Dendritic cell treated with granulocyte-macrophage colony-stimulating factor and Interleukin-4, amounts not matched to agents 40 ng/mL and 50 ng/mL, for 4 days (primary cell): ENCODE data around the gene MAPKAP1.
A peak's percentile ranks its signal among the peaks of the same experiment; 100 is the strongest.

Experiments used
- H3K27ac Mint-ChIP-seq: one replicate; pipeline ENCODE4 v1.8.0; 2022; ENCODE audit warnings: mild to moderate bottlenecking, mixed read lengths
- H3K27me3 Mint-ChIP-seq: one replicate; pipeline ENCODE4 v1.8.0; 2022; ENCODE audit warnings: mild to moderate bottlenecking, mixed read lengths
- H3K36me3 Mint-ChIP-seq: one replicate; pipeline ENCODE4 v1.8.0; 2022; ENCODE audit warnings: low read depth, mixed read lengths
- H3K4me1 Mint-ChIP-seq: one replicate; pipeline ENCODE4 v1.8.0; 2022; ENCODE audit warnings: low read depth, mixed read lengths
- H3K4me3 Mint-ChIP-seq: one replicate; pipeline ENCODE4 v1.8.0; 2022; ENCODE audit warnings: mild to moderate bottlenecking, moderate library complexity, mixed read lengths
- H3K9me3 Mint-ChIP-seq: one replicate; pipeline ENCODE4 v1.8.0; 2022; ENCODE audit warnings: mixed read lengths
- intact Hi-C: fragments of 100-400 bp; cut with micrococcal nuclease; formaldehyde crosslinking; loops from one replicate; pipeline ENCODE4 v1.15.0; 2022

MAPKAP1 gene

DNA sequence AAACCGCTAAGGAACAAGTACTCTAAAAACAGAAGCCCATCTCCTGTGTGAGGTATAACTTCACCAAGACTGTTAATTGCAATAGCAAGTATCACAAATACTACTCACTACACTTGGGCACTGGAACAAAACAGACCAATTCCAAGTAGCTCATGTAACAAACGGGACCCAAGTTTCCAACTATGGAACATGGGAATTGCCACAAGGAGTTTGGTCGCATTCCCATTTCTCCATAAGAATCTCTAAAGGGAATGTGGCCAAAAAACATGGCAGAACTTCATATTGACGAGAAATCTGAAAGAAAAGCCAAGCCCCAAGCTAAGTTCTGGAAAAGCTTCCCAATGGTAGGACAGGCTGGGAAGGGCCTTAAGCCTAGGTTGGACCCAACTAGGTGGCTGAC is 162.5 kb downstream of the MAPKAP1 start:
- no peak overlapping the region for H3K27ac Mint-ChIP-seq
- no peaks in the 10 kb centered on the region for H3K27me3 Mint-ChIP-seq
- no peaks in the 10 kb centered on the region for H3K9me3 Mint-ChIP-seq
- intact Hi-C loops = no loop called here
- H3K36me3 Mint-ChIP-seq = peaks cover 36% of the 10 kb centered on the region
- H3K4me3 Mint-ChIP-seq = no peak overlapping the region
- H3K4me1 Mint-ChIP-seq = peaks cover 4% of the 10 kb centered on the region

DNA sequence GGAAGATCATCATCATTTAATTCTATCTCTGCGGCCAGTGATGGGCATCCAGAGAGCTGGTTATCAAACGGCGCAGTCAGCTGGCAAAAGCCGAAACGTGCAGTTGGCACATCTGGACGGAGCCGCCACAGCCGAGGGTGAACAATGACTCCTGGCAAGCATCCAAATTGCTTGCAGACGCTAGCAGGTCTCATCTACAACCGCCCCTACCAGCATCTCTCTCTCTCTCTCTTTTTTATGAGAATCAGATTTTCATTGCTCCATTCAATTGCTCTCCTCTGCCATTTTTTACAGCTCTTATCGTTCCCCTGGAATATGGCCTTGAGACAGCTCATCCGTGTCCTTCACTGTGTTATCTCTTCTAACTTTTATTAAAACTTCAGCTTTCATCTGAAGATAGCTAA is 165.2 kb downstream of the MAPKAP1 start:
- intact Hi-C loops = no loop called here
- peaks cover 5% of the 10 kb centered on the region for H3K4me1 Mint-ChIP-seq
- no peaks in the 10 kb centered on the region for H3K27me3 Mint-ChIP-seq
- no peak overlapping the region for H3K27ac Mint-ChIP-seq
- no peak overlapping the region for H3K4me3 Mint-ChIP-seq
- peaks cover 50% of the 10 kb centered on the region for H3K36me3 Mint-ChIP-seq
- H3K9me3 Mint-ChIP-seq = no peaks in the 10 kb centered on the region

DNA sequence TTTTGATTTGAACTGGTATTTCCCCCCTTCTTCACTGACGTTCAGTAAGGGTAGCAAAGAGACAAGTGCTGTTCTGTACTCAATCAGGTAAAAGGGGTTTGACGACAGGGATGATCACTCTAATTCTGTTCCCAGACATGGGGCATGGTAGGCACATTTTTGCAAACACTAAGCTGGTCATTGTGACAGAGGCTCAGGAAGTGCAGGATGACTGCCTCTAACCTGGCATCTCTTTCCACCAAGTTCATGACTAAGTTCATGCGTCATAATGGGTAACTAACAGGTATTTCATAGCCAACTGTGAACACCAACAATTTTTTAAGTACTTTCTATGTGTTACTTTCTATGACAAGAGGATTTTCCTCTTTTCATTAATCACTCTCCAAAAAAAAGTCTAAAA is 166.5 kb downstream of the MAPKAP1 start:
- no peak overlapping the region for H3K27ac Mint-ChIP-seq
- no peak overlapping the region for H3K4me3 Mint-ChIP-seq
- no peaks in the 10 kb centered on the region for H3K9me3 Mint-ChIP-seq
- intact Hi-C loops = no loop called here
- H3K4me1 Mint-ChIP-seq = peaks cover 5% of the 10 kb centered on the region
- H3K36me3 Mint-ChIP-seq = peaks cover 38% of the 10 kb centered on the region
- H3K27me3 Mint-ChIP-seq = no peaks in the 10 kb centered on the region

DNA sequence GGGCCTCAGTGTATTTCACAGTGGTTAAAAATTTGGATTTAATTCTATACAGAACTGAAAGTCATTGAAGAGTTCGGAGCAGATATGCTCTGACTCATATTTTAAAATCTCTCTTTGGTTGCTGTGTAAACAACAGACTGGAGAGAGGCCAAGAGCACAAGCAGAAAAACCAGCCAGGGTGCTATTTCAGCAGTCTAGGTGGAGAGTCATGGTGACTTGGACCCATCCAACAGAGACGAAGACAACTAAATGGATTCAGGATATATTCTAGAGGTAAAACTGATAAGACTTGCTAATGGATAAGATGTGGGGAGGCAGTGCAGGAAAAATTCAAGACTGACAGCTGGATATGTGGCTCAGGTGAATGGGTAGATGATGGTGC is 168.9 kb downstream of the MAPKAP1 start:
- H3K4me1 Mint-ChIP-seq = peaks cover 5% of the 10 kb centered on the region
- H3K9me3 Mint-ChIP-seq = no peaks in the 10 kb centered on the region
- H3K27ac Mint-ChIP-seq = no peak overlapping the region
- H3K36me3 Mint-ChIP-seq = peaks cover 38% of the 10 kb centered on the region
- H3K4me3 Mint-ChIP-seq = no peak overlapping the region
- intact Hi-C loops = no loop called here
- no peaks in the 10 kb centered on the region for H3K27me3 Mint-ChIP-seq

- no peak overlapping the region for H3K27ac Mint-ChIP-seq
- intact Hi-C loops = no loop called here
- no peaks in the 10 kb centered on the region for H3K27me3 Mint-ChIP-seq
- peaks cover 38% of the 10 kb centered on the region for H3K36me3 Mint-ChIP-seq
- H3K4me3 Mint-ChIP-seq = no peak overlapping the region
- H3K4me1 Mint-ChIP-seq = peaks cover 5% of the 10 kb centered on the region
- H3K9me3 Mint-ChIP-seq = no peaks in the 10 kb centered on the region
These were observed 169.4 kb downstream of the MAPKAP1 start for GRCh38 chr9:125537442-125538091.

DNA sequence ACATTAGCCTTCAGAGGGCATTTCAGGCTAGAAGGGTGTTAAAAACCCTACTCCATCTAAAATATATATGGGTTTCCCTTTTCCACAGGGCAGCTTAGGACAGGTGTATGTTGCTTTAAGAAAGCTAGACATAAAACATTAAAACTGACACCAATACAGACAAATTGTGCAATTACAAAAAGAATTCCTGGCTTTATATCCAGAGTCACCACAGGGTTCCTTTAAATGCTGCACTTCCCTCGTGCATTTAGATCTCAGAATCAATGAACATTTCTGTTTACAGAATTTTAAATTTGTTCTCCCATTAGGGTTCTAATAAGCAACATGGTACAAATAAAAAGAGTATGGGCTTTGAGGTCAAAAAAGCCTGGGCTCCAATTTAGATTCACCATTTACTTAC is 170.2 kb downstream of the MAPKAP1 start:
- Mint-ChIP-seq H3K27me3 (no peaks in the 10 kb centered on the region), H3K4me3 (no peak overlapping the region), H3K27ac (no peak overlapping the region), H3K4me1 (peaks cover 5% of the 10 kb centered on the region), H3K36me3 (peaks cover 32% of the 10 kb centered on the region), H3K9me3 (no peaks in the 10 kb centered on the region)
- intact Hi-C loops = no loop called here

DNA sequence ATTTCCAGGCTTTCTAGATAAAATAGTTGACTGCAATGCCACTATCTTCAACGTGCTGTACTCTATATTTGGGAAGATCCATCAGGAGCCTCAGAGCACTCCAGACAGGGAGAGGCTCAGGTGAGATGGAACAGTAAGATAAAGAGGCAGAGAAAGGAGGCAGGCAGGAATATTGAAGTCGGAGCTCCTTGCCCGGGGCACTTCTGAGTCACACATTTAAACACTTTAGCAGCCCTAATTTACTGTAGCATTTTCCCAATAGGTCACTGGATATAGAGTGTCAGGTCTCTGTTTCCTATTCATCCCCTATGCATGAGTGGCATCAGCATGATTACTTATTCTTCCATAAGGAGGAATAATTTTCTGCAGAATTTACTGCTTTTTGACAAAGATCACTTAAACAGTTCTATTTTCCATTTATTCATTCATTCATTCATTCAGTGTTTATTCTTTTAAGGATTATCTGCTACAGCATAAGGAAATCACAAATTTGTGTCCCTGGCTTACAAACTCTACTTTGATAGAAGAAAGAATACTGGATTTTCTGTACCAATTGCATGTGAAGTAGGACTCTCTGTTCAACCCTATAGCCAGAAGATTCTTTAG is 170.7 kb downstream of the MAPKAP1 start:
- peaks cover 27% of the 10 kb centered on the region for H3K36me3 Mint-ChIP-seq
- intact Hi-C loops = no loop called here
- no peaks in the 10 kb centered on the region for H3K27me3 Mint-ChIP-seq
- peaks cover 5% of the 10 kb centered on the region for H3K4me1 Mint-ChIP-seq
- no peaks in the 10 kb centered on the region for H3K9me3 Mint-ChIP-seq
- no peak overlapping the region for H3K4me3 Mint-ChIP-seq
- no peak overlapping the region for H3K27ac Mint-ChIP-seq

DNA sequence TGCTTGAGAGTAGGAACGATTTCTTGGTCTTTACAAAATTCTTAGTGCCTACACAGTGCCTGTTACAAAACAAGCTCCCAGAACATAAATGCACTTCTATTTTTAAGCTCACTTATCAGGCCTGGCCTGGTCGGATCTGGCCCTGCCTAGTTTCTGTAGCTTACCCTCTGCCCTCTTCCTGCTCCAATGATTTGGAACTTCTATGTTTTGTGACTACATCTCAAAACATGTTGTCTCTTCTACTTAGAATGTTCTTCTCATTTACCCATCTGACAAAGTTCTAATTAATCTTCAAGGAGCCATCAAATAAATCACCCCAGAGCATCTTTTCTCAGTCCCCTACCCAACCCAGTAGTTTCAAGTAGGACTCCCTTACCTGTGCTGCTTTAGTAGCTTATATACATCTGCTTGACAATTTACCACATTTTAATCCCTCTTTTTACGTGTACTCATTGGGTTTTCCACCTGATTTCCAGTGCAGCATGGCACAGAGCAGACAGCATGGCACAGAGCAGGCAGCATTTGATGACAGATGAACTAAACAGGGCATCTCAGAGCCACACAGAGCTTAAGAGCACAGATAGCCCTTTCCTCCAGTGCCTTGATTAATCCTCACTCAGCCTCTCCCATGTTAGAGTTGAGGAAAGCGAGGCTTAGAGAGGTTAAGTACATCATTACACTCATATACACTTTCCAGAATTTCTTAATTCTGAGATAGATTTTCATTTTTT is 171.9 kb downstream of the MAPKAP1 start:
- H3K4me3 Mint-ChIP-seq = no peak overlapping the region
- no peaks in the 10 kb centered on the region for H3K27me3 Mint-ChIP-seq
- peaks cover 16% of the 10 kb centered on the region for H3K36me3 Mint-ChIP-seq
- H3K4me1 Mint-ChIP-seq = peaks cover 13% of the 10 kb centered on the region
- intact Hi-C loops = no loop called here
- H3K9me3 Mint-ChIP-seq = no peaks in the 10 kb centered on the region
- no peak overlapping the region for H3K27ac Mint-ChIP-seq

- Mint-ChIP-seq H3K9me3 (no peaks in the 10 kb centered on the region), H3K27ac (no peak overlapping the region), H3K27me3 (no peaks in the 10 kb centered on the region), H3K4me1 (peaks cover 23% of the 10 kb centered on the region), H3K4me3 (no peak overlapping the region), H3K36me3 (peaks cover 10% of the 10 kb centered on the region)
- intact Hi-C loops = no loop called here
These were observed 174.0 kb downstream of the MAPKAP1 start for GRCh38 chr9:125532812-125533594.

DNA sequence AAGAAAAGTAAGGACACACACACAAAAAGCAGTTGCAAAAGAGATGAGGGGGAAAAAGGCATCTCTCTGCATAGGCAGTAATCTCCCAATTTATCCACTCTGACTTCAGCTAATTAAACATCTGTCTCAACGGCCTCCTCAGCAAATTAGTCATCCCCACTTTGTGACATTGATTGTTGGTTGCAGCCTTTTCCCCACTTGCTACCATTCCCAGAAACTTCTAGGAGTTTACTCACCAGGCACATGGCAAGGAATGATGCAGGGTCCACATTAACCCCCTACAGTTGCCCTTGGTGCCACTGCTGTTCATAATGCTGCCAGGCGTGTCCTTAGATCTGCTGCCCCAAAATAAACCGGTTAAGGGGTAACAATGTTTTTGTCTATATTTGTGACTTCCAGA is 174.6 kb downstream of the MAPKAP1 start:
- peaks cover 4% of the 10 kb centered on the region for H3K36me3 Mint-ChIP-seq
- intact Hi-C loops = no loop called here
- H3K4me3 Mint-ChIP-seq = no peak overlapping the region
- peaks cover 28% of the 10 kb centered on the region for H3K4me1 Mint-ChIP-seq
- H3K9me3 Mint-ChIP-seq = no peaks in the 10 kb centered on the region
- no peaks in the 10 kb centered on the region for H3K27me3 Mint-ChIP-seq
- no peak overlapping the region for H3K27ac Mint-ChIP-seq

DNA sequence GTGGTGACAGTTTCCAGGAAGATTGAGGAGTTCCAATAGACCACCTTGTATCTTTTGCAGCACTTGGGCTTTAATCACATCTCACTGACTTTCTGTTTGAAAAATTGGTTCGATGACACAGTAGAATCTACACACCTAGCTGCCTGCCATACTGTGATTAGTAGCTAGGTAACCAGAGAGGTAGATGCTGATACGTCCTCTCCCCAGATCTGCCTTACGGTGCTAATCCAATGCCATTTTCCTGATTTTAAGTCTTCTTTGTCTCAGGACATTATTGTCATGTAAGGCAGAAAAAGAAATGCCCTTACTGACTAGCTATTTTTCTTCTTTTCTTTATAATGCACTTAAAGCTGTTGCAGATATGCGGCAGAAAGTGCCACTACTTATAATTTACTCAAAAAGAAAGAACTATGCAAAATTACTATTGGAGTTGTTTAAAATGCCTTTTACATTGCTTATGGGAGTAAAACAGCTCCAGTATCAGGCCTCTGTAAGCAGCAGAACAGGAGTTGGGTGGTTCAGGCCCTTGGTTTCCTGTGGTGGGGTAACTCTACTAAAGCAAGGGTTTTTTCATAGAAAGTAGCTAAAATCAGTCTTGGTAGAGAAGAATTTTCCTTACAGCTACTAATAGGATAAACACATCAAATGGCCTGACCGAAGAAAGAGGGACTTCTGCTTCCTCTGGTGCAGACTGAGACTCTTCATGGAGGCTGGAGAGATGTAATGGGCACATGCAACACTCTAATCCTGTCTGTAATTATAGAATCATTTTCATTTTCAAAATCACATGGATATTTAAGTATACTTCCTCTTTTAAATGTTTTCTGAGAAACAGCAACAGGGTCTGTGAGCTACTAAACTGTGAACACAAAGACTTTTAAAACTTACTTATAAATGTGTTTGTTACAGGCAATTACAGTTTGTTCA is 177.2 kb downstream of the MAPKAP1 start:
- peak overlapping the region; percentile 60 for H3K27ac Mint-ChIP-seq
- H3K9me3 Mint-ChIP-seq = no peaks in the 10 kb centered on the region
- intact Hi-C loops = no loop called here
- H3K36me3 Mint-ChIP-seq = peaks cover 13% of the 10 kb centered on the region
- no peak overlapping the region for H3K4me3 Mint-ChIP-seq
- no peaks in the 10 kb centered on the region for H3K27me3 Mint-ChIP-seq
- peaks cover 32% of the 10 kb centered on the region for H3K4me1 Mint-ChIP-seq

GRCh38 chr9:125529107-125529506 is 177.9 kb downstream of the MAPKAP1 start:
- Mint-ChIP-seq H3K36me3 (peaks cover 16% of the 10 kb centered on the region), H3K9me3 (no peaks in the 10 kb centered on the region), H3K27me3 (no peaks in the 10 kb centered on the region), H3K27ac (peak overlapping the region; percentile 60), H3K4me1 (peaks cover 36% of the 10 kb centered on the region), H3K4me3 (no peak overlapping the region)
- intact Hi-C loops = no loop called here

DNA sequence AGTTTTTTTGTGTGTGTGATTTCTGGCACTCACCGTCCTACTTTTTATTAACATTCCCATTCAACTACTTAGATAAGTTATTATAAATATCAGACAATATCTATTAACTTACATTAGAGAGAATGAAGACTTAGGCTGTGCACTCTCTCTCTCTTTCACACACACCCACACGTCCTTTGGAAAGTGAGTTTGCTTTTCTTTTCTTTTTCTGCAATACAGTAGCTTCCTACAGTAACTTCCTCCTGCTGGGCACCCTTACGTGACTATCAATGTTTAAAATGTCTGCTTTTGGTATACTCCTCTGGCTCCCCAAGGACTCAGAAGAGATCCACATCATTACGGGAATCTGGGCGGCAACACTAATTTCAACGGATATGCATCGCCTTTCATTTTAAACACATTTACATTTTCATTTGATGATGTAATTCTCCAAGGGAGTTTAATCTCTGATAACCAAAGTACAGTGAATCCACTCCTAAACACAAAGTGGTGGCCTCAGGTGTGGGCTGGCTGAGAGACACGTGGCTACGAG is 179.5 kb downstream of the MAPKAP1 start:
- intact Hi-C loops = no loop called here
- Mint-ChIP-seq H3K27ac (no peak overlapping the region), H3K4me3 (no peak overlapping the region), H3K9me3 (no peaks in the 10 kb centered on the region), H3K4me1 (peaks cover 43% of the 10 kb centered on the region), H3K27me3 (no peaks in the 10 kb centered on the region), H3K36me3 (peaks cover 30% of the 10 kb centered on the region)
